Right atrium auricular region (tissue), 2 donors: ENCODE data around the gene MTSS2. TPM values are rescaled to one million over a fixed set of nuclear protein-coding genes. Genes with fewer than 3 reads are reported as not detected.

Source experiments
- DNase-seq: peaks from one replicate; pipeline ENCODE4 v3.0.0-alpha.2; 2019; ENCODE audit warnings: low spot score
- H3K27ac ChIP-seq, 2 donors: fragments of 200-600 bp; sonication (generic); 1 replicate in 1 of 2; 2 replicates in 1 of 2; pipeline ENCODE4 v1.5.1; 2016 to 2019
- H3K27me3 ChIP-seq, 2 donors: fragments of 200-600 bp; sonication (generic); one replicate each; pipeline versions ENCODE4 v1.5.1 to v1.6.0; 2017 to 2019
- H3K36me3 ChIP-seq: fragments of 200-600 bp; sonication (generic); one replicate; pipeline ENCODE4 v1.5.1; 2016
- H3K4me1 ChIP-seq, 2 donors: fragments of 200-600 bp; sonication (generic); one replicate each; pipeline versions ENCODE4 v1.5.1 to v1.6.0; 2017 to 2019
- H3K4me3 ChIP-seq, 2 donors: fragments of 200-600 bp; sonication (generic); 1 replicate in 1 of 2; 2 replicates in 1 of 2; pipeline ENCODE4 v1.5.1; 2017 to 2019; ENCODE audit warnings: mild to moderate bottlenecking in 1 of 2, moderate library complexity in 1 of 2
- H3K9me3 ChIP-seq, 2 donors: fragments of 200-600 bp; sonication (generic); one replicate each; pipeline ENCODE4 v1.5.1; 2019
- total RNA-seq, 2 donors: library from RNA; depleted of rRNA; stranded (reverse); fragments of >200 nt; gene quantifications; one replicate each; pipeline ENCODE4 v1.1.0, GENCODE V29; 2016
- TF ChIP-seq, protein P1 (sequence below), 2 donors: fragments of 200-600 bp; sonication (generic); IDR thresholded peaks; one replicate each; pipeline ENCODE4 v1.5.1; 2019; ENCODE audit warnings: antibody characterized with exemption in 2 of 2

The MTSS2 gene
- total RNA-seq, 2 donors from 2014 or later, result 35.3 to 44.7 TPM

DNA sequence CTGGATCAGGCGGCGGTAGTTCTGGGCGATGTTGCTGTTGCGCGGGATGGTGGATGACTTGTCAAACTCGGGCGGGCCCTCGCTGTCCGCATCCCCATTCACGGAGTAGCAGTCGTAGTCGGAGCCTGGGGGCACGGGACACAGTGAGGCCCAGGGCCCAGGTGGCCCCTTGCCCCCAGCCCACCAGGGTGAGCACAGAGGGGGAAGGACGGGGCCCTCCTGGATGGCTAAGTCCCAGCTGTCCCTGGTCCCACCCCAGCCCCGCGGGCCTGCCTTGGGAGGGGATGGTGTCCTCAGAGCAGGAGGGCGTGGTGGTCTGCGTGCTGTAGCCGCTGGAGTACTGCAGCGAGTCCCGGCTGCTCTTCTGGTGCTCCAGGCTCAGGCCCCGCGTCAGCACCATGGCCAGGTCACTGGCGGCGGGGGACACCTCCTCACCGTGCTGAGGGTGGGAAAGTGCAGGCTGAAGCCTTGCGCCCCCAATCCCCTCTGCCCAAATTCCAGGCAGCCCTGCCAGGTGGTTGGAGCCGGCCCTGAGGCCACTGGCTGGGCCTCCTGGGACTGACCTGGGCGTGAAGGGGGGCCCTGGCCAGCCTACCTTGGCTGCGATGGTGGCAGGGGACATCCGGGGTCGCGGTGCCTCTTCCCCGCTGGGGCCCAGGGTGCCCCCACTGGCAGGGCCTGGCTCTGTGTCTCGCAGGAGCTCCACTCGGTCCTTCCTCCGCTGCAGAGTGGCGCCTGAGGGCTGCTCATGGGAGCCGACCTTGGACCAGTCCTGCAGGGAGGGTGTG lies 21.3 kb downstream of the MTSS2 start:
- no peak for DNase-seq

GRCh38 chr16:70663524-70664324 lies 22.1 kb downstream of the MTSS2 start:
- no peaks in the 10 kb centered on the region for H3K27me3 ChIP-seq
- TF ChIP-seq, protein P1, sequence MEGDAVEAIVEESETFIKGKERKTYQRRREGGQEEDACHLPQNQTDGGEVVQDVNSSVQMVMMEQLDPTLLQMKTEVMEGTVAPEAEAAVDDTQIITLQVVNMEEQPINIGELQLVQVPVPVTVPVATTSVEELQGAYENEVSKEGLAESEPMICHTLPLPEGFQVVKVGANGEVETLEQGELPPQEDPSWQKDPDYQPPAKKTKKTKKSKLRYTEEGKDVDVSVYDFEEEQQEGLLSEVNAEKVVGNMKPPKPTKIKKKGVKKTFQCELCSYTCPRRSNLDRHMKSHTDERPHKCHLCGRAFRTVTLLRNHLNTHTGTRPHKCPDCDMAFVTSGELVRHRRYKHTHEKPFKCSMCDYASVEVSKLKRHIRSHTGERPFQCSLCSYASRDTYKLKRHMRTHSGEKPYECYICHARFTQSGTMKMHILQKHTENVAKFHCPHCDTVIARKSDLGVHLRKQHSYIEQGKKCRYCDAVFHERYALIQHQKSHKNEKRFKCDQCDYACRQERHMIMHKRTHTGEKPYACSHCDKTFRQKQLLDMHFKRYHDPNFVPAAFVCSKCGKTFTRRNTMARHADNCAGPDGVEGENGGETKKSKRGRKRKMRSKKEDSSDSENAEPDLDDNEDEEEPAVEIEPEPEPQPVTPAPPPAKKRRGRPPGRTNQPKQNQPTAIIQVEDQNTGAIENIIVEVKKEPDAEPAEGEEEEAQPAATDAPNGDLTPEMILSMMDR (IDR thresholded peaks at IDR 0.05), result no peak
- no peak overlapping the region for H3K4me3 ChIP-seq
- no peak for DNase-seq
- H3K9me3 ChIP-seq, result peaks cover 0 to under 1% of the 10 kb centered on the region in 2 donors
- no peak overlapping the region for H3K27ac ChIP-seq
- peaks cover 0 to 9% of the 10 kb centered on the region in 2 donors for H3K4me1 ChIP-seq
- peaks cover 52% of the 10 kb centered on the region for H3K36me3 ChIP-seq

More for the DNA sequence above, 21.3 kb downstream of the MTSS2 start:
- H3K36me3 ChIP-seq, result peaks cover 59% of the 10 kb centered on the region
- H3K27me3 ChIP-seq, result no peaks in the 10 kb centered on the region
- H3K27ac ChIP-seq, result no peak overlapping the region
- peaks cover 0 to 9% of the 10 kb centered on the region in 2 donors for H3K4me1 ChIP-seq
- H3K9me3 ChIP-seq, result peaks cover 0 to 5% of the 10 kb centered on the region in 2 donors
- TF ChIP-seq, protein P1 (IDR thresholded peaks at IDR 0.05), result no peak
- H3K4me3 ChIP-seq, result no peak overlapping the region

GRCh38 chr16:70662991-70663523 lies 22.8 kb downstream of the MTSS2 start:
- Histone ChIP-seq H3K27me3 (no peaks in the 10 kb centered on the region), H3K27ac (no peak overlapping the region), H3K9me3 (no peaks in the 10 kb centered on the region), H3K4me3 (no peak overlapping the region), H3K4me1 (peaks cover 0 to 9% of the 10 kb centered on the region in 2 donors), H3K36me3 (peaks cover 45% of the 10 kb centered on the region)
- TF ChIP-seq, protein P1 (IDR thresholded peaks at IDR 0.05), result no peak
- DNase-seq, result no peak

DNA sequence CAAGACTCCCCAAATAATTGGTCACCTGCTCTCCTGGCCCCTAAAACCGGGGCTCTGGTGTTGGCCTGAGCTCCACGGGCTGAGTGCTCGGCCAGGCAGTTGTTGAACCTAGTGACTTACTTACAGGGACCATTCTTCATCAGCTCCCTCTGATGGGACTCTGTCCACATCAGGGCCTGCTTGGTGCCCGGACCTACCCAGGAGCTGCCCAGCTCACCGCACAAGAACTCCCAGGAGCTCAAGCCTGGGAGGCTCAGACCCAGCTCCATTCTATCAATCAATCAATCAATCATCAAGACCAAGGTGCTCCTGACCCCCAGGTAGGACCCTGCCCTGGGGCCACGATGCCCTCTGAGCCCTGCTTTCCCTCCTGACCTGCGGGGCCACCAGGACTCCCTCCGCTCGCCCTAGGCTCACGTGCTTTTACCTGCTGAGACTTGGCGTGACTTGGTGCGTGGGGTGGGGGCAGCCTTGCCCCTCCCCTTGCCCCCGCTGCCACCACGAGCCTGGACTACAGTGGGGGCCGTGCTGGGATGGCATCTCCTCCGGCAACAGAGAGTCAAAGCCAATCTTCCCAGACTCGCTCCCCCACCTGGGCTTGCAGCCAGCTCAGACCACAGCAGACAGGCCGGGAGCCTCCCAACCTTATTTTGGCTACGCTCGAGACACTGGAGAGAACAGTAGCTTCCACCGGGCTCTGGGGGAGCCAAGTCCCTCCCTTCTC lies 23.8 kb downstream of the MTSS2 start:
- Histone ChIP-seq H3K4me3 (no peak overlapping the region), H3K9me3 (no peaks in the 10 kb centered on the region), H3K4me1 (peaks cover 0 to 9% of the 10 kb centered on the region in 2 donors), H3K36me3 (peaks cover 41% of the 10 kb centered on the region), H3K27me3 (no peaks in the 10 kb centered on the region), H3K27ac (no peak overlapping the region)
- TF ChIP-seq, protein P1 (IDR thresholded peaks at IDR 0.05), result no peak
- no peak for DNase-seq

DNA sequence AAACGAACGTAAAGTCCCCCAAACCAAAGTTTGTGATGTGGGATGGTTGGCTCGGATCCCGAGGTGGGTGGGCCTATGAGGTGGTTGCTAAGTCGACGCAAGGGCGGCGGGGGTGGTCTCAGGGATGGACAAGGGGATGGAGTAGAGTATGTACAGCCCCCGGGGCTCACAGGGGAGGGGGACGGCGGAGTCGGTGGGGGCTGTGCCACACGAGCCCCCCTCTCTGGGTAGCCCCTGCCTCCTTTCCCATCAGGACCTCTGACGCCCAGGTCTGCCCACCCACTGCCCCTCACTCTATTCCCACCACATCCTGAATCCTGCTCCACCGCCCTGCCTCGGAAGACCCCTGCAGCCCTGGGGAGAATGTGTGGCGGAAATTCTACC lies 24.3 kb downstream of the MTSS2 start:
- Histone ChIP-seq H3K36me3 (peaks cover 37% of the 10 kb centered on the region), H3K4me3 (no peak overlapping the region), H3K4me1 (peaks cover 0 to 9% of the 10 kb centered on the region in 2 donors), H3K9me3 (no peaks in the 10 kb centered on the region), H3K27me3 (no peaks in the 10 kb centered on the region), H3K27ac (no peak overlapping the region)
- no peak for DNase-seq
- TF ChIP-seq, protein P1 (IDR thresholded peaks at IDR 0.05), result no peak
